ENCODE data around the gene TBC1D4.
"Not testable (repeated sequence)": the region's sequence is repeated elsewhere in the genome, so short reads cannot be mapped to it uniquely, and the experiment has no call there.

The TBC1D4 gene

DNA sequence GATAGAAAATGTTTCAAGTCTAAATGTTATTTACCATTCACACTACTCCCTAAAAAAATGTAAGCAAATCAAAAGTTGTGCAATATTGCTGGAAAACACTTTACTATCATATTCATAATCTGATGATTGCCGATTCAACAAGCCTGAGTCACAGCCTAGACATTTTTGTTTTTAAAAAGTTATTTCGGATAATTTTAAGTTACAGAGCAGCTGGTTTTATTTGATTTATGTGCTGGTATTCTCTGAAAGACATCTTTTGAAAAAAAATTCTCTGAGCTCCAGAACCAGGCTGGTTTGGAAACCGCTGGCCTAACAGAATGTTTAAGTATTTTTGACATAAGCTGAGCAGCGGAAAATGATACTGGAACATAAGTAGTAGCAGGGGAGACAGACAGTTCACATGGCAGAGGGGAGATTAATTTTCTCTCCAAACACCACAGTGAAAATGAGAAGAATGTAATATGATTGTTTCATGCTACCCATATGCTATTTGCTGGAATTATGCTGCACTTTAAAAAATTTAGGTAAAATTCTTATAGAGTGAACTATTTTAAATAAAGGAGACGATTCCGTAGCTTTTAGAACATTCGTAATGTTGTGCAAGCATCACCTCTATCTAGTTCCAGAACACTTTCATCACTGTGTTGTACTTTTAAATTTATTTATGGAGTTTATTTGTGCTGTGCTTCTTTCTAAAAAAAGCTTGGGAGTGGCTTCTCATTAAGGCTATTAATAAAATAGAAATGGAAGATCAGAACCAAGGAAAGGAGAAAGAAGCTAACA, 36.1 kb downstream of the TBC1D4 start:
- DNase-seq (ENCODE audit: low read depth): no peak

- DNase-seq (ENCODE audit: low read depth): no peak
Observed at GRCh38 chr13:75444016-75444415, 38.0 kb downstream of the TBC1D4 start.

- DNase-seq (ENCODE audit: low read depth): no peak
Observed at GRCh38 chr13:75443356-75443958, 38.5 kb downstream of the TBC1D4 start.

DNA sequence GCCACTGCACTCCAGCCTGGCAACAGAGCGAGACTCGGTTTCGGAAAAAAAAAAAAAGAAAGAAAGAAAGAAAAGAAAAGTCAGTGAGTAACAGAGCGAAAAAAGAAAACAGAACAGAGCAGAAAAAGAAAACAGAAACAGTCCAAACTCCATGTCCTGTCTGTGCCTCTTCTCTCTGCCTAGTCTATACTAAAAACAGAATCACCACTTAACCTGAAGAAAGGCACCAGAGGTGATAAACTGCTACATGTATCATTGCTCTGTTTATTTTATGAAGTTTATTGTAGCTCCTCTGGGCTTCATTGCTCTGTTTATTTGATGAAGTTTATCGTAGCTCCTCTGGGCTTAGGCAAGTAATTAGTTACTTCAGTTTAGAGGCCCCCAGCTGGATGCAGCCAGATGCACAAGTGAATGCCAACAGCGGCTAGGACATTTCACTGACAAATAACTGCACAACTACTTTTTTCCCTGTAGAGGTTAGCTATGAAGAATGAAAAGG, 39.2 kb downstream of the TBC1D4 start:
- no peak for DNase-seq (ENCODE audit: low read depth)

DNA sequence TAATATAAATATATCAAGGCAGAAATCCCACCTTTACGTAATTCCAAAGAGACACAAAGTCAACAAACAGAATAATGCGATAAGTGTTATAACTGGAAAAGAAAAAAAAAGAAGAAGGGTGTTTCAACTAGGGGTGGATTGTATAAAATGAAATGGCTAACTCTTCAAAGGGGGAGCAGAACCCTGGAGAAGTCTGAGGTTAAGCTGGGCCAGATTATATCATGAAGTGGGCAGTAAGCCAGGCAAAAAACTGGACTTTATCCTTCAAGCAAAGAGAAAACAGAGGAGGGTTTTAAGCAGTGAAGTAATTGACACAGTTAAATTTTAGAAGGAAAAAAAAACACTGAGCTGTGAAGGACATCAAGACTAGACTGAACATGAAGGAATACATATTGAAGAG, 41.9 kb downstream of the TBC1D4 start:
- DNase-seq (ENCODE audit: low read depth): no peak

- no peak for DNase-seq (ENCODE audit: low read depth)
Observed at GRCh38 chr13:75437582-75438318, 44.2 kb downstream of the TBC1D4 start.

GRCh38 chr13:75434126-75434525, 47.8 kb downstream of the TBC1D4 start:
- DNase-seq (ENCODE audit: low read depth): not testable (repeated sequence)

DNA sequence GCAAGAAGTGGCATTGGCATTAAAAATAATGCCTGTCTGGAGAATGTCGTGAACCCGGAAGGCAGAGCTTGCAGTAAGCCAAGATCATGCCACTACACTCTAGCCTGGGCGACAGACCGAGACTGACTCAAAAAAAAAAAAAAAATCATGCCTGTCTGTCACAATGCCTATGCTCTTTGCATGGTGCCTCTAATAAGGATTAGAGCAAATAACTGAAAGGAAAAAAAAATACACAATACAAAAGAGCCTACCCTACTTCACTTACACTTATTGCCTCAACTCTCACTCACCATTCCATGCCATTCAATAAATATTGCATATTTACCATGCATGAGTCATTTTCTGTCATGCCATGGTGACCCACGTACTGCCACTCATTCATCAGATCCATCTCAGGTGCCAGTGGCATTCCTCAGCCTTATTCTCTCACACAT, 49.1 kb downstream of the TBC1D4 start:
- DNase-seq (ENCODE audit: low read depth): no peak

DNA sequence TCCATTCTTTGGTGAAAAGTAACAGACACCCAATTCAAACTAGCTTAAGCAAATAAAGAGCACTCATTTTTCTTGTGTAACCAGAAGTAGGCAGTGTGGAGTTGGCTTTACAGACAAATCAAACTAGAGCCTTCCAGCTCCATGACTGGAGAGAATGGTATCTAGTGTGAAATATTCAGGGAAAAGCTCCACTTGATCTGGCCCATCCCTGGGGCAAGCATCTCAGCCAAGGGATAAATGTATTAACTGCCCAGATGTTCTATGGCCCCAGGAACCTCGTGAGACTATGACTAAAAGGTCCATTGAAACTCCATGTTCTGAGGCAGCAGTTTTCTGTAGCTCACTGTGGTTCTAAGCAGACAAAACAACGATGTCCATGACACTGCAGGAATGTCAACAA, 49.9 kb downstream of the TBC1D4 start:
- DNase-seq (ENCODE audit: low read depth): no peak

- no peak for DNase-seq (ENCODE audit: low read depth)
Observed at GRCh38 chr13:75430436-75431209, 51.3 kb downstream of the TBC1D4 start.

GRCh38 chr13:75426421-75426820, 55.5 kb downstream of the TBC1D4 start:
- DNase-seq (ENCODE audit: low read depth): no peak

DNA sequence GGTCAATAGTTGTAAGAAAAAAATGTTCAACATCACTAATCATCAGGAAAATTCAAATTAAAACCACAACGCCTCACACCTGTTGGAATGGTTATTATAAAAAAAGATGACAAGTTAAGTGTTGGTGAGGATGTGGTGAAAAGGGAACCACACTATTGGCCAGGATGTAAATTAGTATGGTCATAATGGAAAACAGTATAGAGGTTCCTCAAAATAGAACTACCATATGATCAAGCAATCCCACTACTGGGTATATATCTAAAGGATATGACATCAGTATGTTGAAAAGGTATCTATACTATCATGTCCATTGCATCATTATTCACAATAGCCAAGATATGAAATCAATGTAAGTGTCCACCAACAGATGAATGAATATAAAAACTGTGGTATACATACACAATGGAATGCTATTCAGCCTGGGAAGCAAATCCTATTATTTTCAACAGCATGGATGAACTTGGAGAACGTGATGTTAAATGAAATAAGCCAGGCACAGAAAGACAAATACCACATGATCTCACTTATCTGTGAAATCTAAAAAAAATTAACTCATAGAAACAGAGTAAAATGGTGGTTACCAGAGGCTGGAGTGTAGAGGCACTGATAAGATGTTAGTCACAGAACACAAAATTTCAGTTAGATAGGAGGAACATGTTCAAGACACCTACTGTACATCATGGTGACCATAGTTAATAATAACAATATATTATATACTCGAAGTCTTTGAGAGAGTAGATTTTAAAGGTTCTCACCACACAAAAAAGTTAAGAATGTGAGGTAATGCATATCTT, 56.6 kb downstream of the TBC1D4 start:
- no peak for DNase-seq (ENCODE audit: low read depth)

DNA sequence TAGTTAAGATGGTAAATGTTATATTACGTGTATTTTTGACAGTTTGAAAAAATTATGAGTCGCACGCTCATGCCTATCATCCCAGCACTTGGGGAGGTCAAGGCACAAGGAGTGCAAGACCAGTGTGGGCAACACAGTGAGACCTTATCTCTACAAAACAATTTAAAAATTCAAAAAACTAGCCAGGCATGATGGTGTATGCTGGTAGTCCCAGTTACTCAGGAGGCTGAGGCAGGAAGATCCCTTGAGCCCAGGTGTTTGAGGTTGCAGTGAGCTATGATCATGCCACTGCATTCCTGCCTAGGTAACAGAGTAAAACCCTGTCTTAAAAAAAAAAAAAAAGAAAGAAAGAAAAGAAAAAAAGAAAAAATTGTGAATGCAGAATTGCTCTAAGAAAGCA, 58.0 kb downstream of the TBC1D4 start:
- no peak for DNase-seq (ENCODE audit: low read depth)

DNA sequence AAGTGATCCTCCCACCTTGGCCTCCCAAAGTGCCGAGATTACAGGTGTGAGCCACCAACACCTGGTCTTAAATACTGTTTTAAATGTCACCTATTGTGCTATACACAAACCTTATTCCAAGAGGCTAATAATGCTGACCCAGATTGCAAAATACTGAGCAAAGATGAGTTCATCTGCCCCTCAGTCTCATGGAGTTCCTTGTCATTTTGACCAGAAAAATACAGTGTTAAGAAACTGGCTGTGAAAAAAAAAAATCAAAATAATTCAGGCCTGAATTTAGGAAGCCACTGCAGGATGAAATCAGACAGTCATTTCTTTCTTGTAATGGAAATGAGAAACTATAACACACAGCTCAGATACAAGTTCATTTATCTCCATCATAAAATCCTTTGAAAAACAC, 59.9 kb downstream of the TBC1D4 start:
- DNase-seq (ENCODE audit: low read depth): no peak

DNA sequence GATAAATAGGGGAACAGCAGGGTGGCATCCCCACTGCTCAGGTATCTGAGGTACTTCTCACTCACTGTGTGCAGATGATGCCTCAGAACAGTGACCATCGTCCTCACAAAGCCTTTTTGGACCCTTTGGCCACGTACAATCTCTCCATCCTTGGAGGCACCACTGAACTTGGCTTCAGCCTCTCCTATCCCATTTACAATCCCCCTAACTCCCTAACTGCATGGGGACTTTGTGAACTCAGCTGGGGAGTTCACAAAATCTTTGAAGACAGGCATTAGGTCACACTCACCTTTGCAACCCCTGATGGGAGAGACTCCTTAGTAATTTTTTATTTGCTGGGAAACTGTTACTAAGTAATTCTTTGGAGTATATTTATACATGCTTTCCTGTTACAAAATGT, 60.8 kb downstream of the TBC1D4 start:
- no peak for DNase-seq (ENCODE audit: low read depth)

DNA sequence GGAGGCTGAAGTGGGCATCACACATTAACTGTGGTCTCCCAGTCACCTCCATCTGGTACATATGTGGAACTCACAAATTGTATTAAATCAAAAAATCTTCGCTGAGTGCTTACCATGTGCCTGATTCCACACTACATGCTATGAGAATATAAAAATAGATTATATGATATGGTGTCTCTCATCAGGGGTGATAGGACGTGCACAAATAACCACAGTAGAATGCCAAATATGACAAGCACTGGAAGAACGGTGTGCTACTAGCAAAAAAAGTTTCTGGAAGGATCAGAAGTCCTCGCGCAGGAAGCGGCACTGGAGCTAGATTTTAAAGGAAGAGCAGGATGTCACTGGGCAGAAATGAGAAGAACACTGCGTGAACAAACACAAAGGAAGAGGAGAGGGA, 62.3 kb downstream of the TBC1D4 start:
- no peak for DNase-seq (ENCODE audit: low read depth)

GRCh38 chr13:75418997-75419396, 63.0 kb downstream of the TBC1D4 start:
- DNase-seq (ENCODE audit: low read depth): no peak

GRCh38 chr13:75418186-75418843, 63.7 kb downstream of the TBC1D4 start:
- no peak for DNase-seq (ENCODE audit: low read depth)

DNA sequence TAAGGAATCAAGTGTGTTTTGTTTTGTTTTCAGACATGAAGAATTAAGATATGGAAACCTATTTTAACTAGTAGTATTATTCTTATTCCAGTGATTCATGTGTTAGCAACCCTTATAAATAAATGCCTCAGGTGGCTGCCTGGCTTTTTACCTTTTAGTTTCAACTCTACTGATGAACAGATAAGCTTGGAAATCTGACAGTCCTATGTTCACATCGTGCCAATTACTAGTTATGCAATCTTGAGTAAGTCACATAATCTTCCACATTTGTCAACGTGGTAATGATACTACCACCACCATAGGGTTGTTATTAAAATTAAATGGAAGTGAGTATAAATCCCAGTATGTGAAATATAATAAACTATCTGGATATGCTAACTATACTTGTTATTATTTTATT, 64.3 kb downstream of the TBC1D4 start:
- DNase-seq (ENCODE audit: low read depth): no peak

- DNase-seq (ENCODE audit: low read depth): no peak
Observed at GRCh38 chr13:75417012-75417384, 65.0 kb downstream of the TBC1D4 start.

Data from stimulated activated CD8-positive, alpha-beta memory T cell treated with anti-CD3 and anti-CD28 coated beads, Interleukin-7, amount 100 ng/mL, for 24 hours (primary cell).